GM19397 (cell line): ENCODE data around the gene L1CAM.

Source experiments
- ATAC-seq: cut with Tn5 transposase; IDR thresholded peaks from one replicate; pipeline ENCODE4 v1.9.1; 2021; ENCODE audit warnings: mild to moderate bottlenecking, moderate library complexity; ENCODE audit not compliant: unreplicated experiment

Gene L1CAM, protein sequence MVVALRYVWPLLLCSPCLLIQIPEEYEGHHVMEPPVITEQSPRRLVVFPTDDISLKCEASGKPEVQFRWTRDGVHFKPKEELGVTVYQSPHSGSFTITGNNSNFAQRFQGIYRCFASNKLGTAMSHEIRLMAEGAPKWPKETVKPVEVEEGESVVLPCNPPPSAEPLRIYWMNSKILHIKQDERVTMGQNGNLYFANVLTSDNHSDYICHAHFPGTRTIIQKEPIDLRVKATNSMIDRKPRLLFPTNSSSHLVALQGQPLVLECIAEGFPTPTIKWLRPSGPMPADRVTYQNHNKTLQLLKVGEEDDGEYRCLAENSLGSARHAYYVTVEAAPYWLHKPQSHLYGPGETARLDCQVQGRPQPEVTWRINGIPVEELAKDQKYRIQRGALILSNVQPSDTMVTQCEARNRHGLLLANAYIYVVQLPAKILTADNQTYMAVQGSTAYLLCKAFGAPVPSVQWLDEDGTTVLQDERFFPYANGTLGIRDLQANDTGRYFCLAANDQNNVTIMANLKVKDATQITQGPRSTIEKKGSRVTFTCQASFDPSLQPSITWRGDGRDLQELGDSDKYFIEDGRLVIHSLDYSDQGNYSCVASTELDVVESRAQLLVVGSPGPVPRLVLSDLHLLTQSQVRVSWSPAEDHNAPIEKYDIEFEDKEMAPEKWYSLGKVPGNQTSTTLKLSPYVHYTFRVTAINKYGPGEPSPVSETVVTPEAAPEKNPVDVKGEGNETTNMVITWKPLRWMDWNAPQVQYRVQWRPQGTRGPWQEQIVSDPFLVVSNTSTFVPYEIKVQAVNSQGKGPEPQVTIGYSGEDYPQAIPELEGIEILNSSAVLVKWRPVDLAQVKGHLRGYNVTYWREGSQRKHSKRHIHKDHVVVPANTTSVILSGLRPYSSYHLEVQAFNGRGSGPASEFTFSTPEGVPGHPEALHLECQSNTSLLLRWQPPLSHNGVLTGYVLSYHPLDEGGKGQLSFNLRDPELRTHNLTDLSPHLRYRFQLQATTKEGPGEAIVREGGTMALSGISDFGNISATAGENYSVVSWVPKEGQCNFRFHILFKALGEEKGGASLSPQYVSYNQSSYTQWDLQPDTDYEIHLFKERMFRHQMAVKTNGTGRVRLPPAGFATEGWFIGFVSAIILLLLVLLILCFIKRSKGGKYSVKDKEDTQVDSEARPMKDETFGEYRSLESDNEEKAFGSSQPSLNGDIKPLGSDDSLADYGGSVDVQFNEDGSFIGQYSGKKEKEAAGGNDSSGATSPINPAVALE

DNA sequence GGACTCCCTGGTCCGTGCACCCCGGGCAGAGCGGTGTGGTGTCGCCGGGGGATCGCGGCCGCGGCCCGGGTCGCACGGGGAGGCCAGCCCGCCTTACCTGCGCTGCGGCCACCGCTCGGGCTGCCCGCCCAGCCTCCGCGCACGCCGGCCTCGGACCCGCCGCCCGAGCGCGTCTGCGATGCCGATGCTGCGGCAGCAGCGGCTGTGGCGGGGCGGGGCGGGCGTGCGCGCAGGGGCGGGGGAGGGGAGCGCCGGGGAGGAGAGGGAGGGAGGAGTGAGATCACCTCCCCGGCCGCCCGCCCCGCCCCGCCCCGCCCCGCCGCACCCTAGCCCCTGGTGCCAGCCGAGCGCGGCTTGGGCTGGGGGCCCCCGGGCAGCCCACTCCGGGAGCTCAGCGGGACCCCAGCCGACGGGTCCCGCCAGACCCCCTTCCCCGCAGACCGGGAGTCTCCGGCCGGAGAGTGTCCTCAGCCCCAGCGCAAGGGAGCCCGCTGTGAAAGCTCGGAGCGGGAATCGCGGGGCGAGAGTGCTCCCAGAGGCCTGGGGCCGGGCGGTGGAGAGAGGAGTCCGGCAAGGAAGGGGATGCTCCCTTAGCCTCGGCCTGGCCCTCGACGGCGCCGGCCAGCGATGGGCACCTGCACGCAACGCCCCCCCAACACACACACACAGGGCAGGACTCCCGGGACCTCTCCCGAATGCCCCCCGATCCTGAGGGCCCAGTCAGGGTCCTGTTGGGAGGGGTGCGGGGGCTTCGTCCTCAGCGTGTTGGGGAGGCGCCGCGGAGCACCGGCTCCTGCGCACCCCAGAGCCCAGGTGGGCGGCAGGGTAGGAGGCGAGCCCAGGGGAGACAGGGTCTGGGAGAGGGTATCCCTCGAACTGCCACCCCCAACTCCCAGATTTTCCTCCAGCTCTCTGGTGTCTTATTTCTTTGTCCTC lies at the start of gene L1CAM:
Gene L1CAM, minus strand, starts transcription at position 206 of the 936 bp plus-strand sequence. CDS start 10,337 bp downstream, outside the sequence.
- no peak for ATAC-seq

DNA sequence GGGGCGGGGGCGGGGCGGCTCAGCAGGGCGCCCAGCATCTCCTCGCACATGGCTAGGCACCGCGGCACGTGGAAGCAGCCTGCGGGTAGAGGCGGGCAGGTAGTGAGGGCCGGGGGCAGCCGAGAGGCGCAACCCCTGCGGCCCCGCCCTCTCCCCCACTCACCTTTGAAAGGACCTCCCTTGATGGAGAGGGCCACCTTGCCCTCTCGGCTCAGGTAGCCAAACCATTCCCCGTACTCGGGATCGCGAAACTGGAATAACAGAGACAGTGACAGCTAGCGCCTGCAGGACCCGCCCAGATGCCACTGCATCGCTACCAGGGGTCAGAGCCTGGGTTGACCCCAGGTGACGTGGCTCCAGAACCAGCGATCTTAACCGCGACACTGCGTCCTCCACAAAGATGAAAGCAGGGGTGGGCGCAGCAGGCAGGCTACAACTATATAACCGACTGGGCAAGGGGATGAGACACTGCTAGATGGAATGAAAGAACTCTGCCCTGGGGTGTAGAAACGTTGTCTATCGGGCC lies 49.4 kb upstream of the L1CAM start:
- peak; percentile 31 for ATAC-seq

DNA sequence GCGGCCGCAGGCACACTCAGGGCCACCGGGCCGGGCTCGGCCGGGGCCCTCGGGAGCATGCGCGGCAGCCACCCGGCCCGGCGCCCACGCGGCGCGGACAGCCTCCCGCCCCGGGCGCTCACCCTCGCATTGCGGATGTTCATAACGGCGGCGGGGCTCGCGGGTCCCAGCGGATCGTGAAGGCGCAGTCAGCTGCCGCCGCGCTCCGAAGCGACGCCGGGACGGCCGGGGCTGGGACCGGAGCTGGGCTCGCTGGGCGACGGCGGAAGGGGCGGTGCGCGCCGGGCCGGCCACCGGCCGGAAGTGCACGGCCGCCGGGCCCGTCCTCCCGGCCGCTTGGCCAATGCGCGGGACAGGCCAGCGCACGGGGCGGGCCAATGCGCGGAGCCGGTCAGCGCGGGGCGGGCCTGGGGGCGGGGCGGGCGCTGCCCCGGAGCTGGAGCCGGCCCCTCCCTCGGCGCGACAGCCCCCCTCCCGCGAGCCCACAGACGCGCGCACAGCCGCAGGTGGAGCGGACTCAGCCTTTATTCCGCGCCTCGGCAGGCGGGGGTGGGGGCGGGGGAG lies 48.9 kb upstream of the L1CAM start, which contains the start of gene NAA10:
Gene NAA10, minus strand, starts transcription at position 276 of the 564 bp plus-strand sequence. Its CDS starts 133 bp downstream, at position 143.
- peak; percentile 81 for ATAC-seq

DNA sequence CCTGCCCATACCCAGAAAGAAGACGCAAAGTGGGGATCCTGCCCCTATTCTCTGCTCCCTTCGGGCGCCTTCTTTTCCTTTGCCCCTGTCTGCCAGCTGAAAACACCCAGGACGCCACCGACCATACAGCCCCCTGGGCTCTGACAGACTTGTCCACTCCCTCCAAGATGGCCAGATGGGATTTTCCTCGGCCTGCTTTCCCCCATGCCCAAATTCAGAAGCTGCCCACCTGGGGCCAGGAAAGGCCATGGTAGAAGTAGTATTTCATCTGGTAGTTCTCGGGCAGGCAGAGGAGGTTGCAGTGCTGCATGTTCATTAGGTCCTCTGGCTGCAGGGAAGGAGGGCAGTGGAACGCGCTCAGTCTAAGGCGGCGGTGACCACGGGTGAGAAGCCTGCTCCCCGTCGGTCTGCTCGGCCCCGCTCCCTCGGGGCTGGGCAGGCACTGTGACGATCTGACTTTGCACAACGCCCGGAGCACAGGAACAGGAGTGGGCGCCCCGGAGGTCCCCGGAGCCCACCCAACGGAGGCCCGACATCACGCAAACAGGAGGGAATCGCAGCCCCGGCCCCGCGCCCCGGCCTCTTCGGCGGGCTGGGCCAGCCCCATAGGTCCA lies 48.3 kb upstream of the L1CAM start:
- peak; percentile 15 for ATAC-seq

DNA sequence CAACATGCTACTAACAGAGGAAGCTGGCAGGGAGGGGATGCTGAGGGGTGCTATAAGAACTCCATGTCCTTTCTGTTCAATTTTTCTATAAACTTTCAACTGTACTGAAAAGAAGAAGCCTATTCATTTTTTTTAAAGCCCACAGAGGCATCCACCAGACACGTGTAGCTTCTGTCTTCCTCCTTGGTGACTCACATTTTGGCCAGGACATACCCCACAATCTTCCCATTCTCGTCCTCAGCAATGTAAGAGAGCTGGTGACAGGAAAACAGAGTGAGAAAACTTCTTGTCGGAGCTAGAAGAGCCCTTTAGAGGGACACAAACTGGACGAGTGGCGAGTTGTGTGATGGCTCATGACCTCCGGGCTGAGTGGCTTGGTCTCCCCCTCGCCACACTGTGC lies 47.8 kb upstream of the L1CAM start:
- no peak for ATAC-seq

DNA sequence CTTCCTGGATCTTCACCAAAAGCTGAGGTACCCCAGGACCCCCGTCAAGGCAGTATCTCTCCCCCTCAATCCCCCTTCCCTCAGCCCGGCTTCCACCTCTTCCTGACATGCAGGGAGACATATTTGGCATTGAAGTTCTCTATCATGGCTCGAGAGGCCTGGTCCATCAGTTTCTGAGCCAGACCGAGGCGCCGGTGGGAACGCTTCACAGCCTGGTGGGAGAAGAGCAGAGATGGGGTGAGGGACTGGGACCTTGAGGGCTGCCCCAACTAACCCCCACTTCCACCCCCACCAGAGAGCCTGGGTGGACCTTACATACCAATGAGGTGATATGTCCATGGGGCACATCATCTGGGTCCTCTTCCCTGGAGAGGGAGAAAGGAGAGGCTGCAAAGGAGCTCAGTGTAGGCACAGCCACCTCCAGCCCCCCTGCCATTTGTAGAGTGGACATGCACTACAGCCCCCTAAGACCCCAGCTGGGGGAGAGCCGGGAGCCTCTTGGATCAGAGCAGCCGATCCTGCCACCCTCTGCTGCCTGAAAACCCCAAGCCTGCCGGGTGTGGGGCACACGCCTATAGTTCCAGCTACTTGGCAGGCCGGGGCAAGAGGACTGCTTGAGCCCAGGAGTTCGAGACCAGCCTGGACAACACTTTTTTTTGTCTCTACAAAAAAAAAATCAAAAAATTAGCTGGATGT lies 46.4 kb upstream of the L1CAM start:
- ATAC-seq: no peak

DNA sequence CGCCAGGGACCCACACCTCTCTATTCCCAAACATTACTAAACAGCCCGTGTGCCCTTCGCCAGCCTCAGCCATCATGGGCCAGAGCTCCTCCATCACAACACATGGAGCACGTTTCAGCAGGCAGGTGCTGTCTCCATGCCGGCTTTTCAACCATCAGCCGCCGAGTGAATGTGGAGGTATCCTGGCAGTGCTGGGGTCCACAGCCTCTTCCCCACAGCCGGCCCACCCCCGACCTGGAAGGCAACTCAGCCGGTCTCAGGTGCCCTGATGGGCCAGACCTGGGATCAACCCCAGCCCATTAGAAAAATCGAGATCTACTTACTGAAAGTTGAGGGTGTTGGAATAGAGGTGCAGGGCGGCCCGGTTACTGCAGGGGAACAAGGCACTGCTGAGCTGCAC lies 45.8 kb upstream of the L1CAM start:
- no peak for ATAC-seq

DNA sequence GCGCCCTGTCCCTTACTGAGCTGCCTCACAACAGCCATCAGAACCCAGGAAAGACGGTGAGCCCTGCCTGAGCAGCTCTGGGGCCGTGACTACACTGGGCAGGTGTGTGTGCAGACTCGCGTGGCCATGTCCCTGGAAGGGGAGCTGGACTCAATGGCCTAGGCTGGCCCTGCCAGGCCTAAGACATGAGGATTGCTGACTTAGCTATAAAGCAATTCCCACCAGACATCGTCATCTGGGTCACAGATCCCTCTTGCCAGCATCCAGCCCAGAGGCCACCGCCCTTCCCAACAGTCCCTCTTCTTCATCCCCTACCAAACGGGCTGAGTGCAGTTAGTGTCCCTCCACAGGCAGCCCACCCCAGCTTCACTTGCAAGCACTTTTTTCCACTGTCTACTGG lies 45.2 kb upstream of the L1CAM start:
- ATAC-seq: no peak

DNA sequence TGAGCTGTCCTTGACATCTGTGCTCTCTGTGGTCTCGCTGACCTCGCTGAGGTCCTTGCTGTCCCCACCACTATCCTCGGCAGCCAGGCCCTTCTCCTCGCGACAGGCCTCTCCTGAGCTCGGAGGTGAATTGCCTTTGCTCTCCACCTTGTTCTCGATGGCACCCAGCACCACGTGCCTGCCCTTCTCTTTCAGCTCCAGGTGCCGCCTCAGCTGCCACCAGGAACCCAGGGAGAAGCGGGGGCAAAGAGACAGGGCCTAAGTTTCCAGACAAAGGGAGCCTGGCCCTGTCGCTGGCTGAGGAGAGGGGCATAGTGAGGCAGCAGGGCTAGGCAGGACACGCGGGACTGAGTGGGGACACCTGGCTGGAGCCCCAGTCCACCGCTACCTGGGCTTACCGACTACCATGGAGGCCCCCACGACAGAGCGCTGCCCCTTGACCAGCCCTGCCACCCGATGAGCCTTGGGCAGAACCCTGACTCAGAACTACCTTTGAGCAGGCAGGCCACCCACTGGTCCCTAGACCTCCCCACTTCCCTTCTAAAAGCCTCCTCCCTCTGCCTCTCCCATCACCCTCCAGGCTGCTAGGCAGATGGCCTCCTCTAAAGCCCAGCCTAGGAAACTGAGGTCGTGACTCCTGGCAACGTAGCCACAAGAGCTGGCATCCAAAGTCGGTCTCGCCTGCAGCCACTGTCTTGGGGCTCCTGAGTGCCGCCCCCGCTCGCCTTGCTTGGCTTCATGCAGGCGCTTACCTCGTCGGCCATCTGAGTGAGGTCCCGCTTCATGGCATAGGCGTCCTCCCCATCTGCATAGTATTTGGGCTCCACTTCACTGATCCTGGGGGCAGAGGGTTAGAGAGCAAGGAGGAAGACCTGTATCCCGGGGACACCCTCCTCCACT lies 44.3 kb upstream of the L1CAM start:
- ATAC-seq: no peak

DNA sequence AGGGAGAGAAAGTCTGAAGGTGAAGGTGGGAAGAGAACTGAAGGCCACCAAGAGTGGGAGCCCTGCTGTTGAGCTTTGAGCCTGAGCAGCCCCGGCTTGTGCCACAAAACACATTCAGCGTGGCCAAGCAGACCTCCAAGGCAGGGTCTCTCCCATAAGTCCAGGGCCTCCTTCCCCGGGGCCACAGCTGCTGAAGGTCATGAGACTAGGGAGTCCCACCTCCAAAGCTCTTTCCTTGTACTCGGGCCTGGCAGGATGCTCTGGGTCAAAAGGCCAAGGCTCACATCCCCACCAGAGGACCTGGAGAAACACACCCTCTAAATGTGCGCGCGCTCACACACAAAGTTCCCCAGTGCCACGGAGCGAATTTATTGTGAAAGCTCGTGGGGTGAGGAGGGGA lies 43.6 kb upstream of the L1CAM start:
- ATAC-seq: no peak

DNA sequence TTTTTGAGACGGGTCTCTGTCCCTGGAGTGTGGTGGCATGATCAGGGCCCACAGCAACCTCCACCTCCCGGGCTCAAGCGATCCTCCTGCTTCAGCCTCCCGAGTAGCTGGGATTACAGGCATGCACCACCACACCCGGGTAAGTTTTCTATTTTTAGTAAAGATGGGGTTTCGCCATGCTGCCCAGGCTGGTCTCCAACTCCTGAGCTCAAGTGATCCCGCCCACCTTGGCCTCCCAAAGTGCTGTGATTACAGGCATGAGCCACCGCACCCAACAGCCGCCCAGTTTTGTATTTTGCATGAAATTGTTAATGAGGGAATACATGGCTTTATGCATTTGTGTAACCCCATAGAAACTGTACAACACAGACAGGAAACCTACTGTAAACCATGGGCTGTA lies 42.9 kb upstream of the L1CAM start:
- no peak for ATAC-seq

DNA sequence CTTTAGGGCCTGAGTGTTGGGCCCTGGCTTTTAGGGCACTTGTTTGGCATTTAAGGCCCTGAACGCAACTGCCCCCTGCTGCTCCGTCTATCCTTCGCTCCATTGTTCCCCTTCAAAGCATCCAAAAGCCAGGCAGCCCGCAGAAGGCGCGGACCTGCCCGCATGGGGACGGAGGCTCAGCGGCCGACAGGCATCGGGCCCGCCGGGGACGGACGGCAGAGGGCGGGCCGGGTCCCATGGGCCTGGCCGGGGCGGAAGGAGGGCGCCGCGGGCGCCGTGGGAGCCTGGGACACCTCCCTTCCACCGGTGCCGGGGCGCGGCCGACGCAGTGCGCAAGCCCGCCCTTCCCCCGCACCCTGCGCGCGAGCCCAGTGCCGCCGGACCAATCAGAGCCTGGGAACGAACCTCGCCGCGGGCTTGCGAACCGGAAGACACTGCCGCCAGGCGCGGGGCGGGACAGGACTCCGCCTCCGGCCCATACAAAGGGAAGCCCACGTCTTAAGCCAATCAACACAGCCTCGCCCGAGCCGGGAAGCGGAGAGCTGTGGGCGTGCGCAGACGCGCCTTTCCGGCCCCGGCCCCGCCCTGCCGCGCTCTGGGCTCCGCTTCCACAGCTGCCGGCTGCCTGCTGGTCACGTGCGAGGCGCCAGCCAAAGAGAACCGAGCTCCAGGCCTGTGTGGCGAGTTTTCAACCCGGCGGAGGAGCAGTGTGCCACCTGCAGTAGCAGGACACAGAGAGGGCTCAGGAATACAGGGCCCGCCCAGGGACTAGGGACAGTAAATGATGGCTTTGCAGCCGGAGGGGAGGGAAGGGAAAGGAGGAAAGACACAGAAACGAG lies 42.2 kb upstream of the L1CAM start:
- ATAC-seq: peak; percentile 71

DNA sequence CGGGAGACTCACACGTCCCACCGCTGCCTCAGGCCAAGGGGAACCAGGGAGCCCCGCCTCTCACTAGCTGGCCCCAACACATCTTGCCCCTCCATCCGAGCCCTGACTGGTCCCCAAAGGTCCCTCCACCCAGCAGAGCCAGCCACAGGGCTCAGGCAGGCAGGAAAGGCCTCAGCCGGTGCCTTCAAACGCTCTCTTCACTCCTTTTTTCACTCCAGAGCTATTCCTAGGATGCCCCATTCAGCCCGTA lies 41.6 kb upstream of the L1CAM start:
- no peak for ATAC-seq

DNA sequence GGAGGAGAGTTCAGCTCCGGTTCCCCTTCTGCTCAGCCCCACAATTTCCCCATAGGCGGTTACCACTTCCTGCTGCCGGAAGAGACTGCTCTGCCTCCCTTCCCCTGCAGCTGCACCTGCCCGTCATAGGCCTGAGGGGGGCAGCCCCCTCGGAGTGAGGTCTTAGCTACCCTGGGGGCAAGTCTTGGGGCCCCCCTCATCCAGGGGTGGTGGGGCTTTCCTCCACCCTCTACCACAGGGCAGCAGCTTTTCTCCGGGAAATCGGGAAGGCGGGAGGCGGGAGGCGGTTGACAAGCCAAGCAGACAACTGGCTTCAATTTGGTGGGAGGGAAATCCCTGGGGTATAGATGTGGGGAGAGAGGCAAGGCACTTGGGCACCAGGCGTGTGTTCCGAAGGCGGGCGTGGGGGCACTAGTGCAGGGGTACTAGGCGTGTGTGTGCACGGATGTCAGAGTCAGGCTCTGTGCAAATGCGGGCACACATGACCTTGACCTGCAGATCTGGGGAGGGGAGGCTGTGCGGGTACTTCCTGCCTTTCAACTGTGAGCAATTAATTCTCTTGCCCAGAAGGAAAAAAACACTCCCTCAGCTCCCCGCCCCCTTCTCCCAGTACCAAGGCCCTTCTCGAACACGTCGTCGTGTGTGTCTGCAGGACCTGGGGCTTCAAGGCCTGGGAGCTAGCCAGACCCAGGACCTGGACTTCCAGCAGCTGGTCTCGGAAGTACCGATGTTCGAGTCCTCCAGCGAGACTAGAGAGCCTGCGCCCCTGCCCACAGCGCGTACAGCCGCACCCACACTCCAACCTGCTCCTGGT lies 41.1 kb upstream of the L1CAM start:
- peak; percentile 39 for ATAC-seq

DNA sequence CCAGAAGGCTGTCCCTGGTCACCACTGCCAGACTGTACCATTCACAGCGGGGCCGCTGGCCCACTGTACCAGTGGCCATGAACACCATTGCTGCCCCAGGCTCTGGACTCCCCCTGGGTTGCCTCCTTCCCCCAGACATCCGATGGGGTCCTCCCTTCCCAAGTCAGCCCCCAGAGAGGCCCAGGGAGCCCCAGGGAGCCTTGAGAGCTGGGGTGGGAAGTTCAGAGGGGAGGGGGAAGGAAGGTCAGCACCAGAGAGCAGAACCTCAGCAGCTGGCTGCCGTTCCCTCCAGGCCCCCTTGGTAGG lies 40.5 kb upstream of the L1CAM start:
- no peak for ATAC-seq
